T-helper 17 cell (primary cell): Measurements from ENCODE around the gene GP5. TPM values are rescaled to one million over a fixed set of nuclear protein-coding genes. Genes with fewer than 3 reads are reported as not detected.

Experiments
- ATAC-seq: fragments of 150-1000 bp; cut with Tn5 transposase; 2 replicates; pipeline ENCODE4 v1.10.0; 2021; ENCODE audit warnings: mild to moderate bottlenecking, moderate library complexity
- DNase-seq, 3 donors: peaks; one replicate each; pipeline versions ENCODE4 v3.0.0 to v3.0.0-alpha.2; 2020 to 2021
- H3K9me3 ChIP-seq: one replicate; pipeline ENCODE4 v1.7.0; 2013; ENCODE audit warnings: low read length, mild to moderate bottlenecking; ENCODE audit not compliant: control insufficient read depth, poor library complexity, severe bottlenecking
- H3K27ac Mint-ChIP-seq: one replicate; pipeline ENCODE4 v1.8.0; 2022; ENCODE audit warnings: mild to moderate bottlenecking, moderate library complexity, mixed read lengths
- H3K27me3 Mint-ChIP-seq: one replicate; pipeline ENCODE4 v1.8.0; 2022; ENCODE audit warnings: mixed read lengths
- H3K36me3 Mint-ChIP-seq: one replicate; pipeline ENCODE4 v1.8.0; 2022; ENCODE audit warnings: low read depth, mixed read lengths
- H3K4me1 Mint-ChIP-seq: one replicate; pipeline ENCODE4 v1.8.0; 2022; ENCODE audit warnings: mild to moderate bottlenecking, mixed read lengths
- H3K4me3 Mint-ChIP-seq: one replicate; pipeline ENCODE4 v1.8.0; 2022; ENCODE audit warnings: mild to moderate bottlenecking, moderate library complexity, mixed read lengths
- total RNA-seq, 4 donors: library from RNA in 2 of 4; stranded (reverse) in 2 of 4; gene quantifications; one replicate each; pipeline ENCODE4 v1.2.3 and lab custom pipeline; 2022 to 2026

The GP5 gene
- total RNA-seq, 2 donors from 2014 or later, result 4.0 to 6.1 TPM

DNA sequence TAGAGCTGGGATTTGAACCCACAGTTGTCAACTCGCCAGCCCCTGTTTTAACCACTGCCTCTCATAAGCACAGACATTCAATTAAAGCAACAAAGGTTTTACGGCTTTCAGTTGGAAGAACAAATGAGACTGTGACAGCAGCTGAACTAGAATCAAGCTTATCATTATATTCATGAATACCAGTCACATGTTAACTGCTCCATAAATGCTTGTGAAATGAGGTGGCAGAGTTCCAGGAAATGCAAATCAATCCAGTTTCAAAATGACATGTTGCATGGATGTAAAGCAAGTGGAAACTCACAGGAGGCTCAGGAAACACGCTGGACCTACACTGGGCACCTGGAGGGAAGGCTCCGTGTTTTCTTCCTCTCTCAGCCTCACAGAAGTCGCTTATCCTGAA lies 3.9 kb downstream of the GP5 start:
- H3K9me3 ChIP-seq, result no peaks in the 10 kb centered on the region
- peak overlapping the region; percentile 93 for H3K4me3 Mint-ChIP-seq
- H3K36me3 Mint-ChIP-seq, result no peaks in the 10 kb centered on the region
- DNase-seq (no peak), ATAC-seq (no peak)
- no peaks in the 10 kb centered on the region for H3K27me3 Mint-ChIP-seq
- H3K4me1 Mint-ChIP-seq, result peaks cover 40% of the 10 kb centered on the region
- peak overlapping the region; percentile 85 for H3K27ac Mint-ChIP-seq

DNA sequence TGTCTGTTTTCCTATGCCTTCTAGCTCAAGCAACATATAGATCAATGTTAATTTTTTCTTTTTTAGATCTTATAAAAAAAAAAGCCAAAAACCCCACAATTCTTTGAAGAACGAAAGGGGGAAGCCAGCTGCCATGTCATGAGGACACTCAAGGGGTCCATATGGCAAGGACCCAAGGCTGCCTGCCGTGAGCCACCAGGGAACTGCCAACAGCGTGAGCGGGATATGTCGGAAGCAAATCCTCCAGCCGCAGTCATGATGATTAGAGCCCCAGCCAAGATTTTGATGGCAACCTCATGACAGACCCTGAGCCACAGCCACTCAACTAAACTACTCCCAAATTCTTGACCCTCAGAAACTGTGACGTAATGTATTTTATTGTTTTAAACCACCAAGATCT lies 6.5 kb downstream of the GP5 start:
- no peaks in the 10 kb centered on the region for H3K9me3 ChIP-seq
- no peak overlapping the region for H3K4me3 Mint-ChIP-seq
- DNase-seq, result no peak
- H3K27me3 Mint-ChIP-seq, result no peaks in the 10 kb centered on the region
- no peak overlapping the region for H3K27ac Mint-ChIP-seq
- no peak for ATAC-seq
- peaks cover 23% of the 10 kb centered on the region for H3K4me1 Mint-ChIP-seq
- H3K36me3 Mint-ChIP-seq, result no peaks in the 10 kb centered on the region

DNA sequence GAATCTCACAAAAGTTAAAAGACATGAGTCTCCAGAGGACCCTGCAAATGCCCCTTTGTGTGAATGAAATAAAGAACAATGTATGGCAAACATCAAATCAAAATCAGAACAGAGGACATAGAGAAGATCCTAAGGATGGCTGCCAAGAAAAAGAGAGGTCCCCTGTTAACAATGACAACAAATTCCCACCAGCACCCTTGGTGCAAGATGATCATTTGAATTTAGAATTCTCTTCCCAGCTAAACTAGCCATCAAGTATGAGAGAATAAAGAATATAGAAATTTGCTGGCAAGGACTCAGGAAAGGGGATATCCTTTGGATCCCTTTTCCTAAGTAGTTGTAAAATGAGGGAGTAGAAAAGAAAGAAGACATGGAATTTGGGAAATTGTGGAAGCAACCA lies 8.2 kb downstream of the GP5 start:
- H3K9me3 ChIP-seq, result no peaks in the 10 kb centered on the region
- DNase-seq, result no peak
- Mint-ChIP-seq H3K36me3 (no peaks in the 10 kb centered on the region), H3K27me3 (no peaks in the 10 kb centered on the region), H3K27ac (no peak overlapping the region), H3K4me1 (peaks cover 11% of the 10 kb centered on the region), H3K4me3 (no peak overlapping the region)
- no peak for ATAC-seq

DNA sequence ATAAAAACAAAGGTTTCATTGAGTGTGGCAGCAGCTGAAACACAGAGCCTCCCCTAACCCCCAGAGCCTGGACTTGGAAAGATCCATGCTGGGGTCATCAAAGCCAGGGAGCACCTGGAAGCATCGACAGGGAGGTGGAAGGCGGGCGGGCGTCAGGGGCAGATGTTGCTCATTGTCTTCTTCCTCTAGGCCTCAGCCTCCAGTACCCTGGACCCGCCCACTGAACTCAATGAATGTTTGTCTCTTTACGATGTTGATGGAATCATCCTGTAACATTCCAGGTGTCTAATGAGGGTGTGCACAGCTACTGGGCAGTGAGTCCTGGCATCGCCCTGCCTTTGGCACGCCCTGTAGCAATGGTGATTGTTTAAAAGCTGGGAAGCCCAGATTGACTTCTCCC lies 9.8 kb downstream of the GP5 start:
- H3K27ac Mint-ChIP-seq, result no peak overlapping the region
- no peak overlapping the region for H3K4me3 Mint-ChIP-seq
- DNase-seq (no peak), ATAC-seq (no peak)
- H3K4me1 Mint-ChIP-seq, result no peaks in the 10 kb centered on the region
- H3K36me3 Mint-ChIP-seq, result no peaks in the 10 kb centered on the region
- no peaks in the 10 kb centered on the region for H3K9me3 ChIP-seq
- no peaks in the 10 kb centered on the region for H3K27me3 Mint-ChIP-seq

DNA sequence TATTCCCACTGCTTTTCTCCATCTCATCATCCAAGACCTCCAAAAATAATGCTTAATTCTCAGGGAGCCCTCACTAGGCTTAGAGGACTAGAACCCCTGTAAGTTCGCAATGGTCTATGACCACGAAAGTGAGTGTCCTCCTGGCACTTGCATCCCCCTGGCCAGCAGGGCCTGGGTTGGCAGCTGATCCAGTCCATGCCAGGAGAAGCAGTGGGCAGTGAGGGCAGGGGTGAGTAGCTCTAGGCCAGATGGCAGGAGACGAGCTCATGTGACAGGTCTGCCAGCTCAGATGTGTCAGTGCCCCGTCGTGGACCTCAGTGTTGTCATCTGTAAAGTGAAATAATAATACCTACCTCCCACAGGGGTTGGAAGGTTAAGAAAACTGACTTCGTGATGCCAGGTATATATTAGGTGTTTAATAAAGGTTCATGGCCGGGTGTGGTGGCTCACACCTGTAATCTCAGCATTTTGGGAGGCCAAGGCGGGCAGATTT lies 11.1 kb downstream of the GP5 start:
- H3K9me3 ChIP-seq, result no peaks in the 10 kb centered on the region
- peaks cover 2% of the 10 kb centered on the region for H3K4me1 Mint-ChIP-seq
- H3K27me3 Mint-ChIP-seq, result peaks cover 10% of the 10 kb centered on the region
- DNase-seq (no peak), ATAC-seq (no peak)
- H3K4me3 Mint-ChIP-seq, result no peak overlapping the region
- no peak overlapping the region for H3K27ac Mint-ChIP-seq
- H3K36me3 Mint-ChIP-seq, result no peaks in the 10 kb centered on the region

DNA sequence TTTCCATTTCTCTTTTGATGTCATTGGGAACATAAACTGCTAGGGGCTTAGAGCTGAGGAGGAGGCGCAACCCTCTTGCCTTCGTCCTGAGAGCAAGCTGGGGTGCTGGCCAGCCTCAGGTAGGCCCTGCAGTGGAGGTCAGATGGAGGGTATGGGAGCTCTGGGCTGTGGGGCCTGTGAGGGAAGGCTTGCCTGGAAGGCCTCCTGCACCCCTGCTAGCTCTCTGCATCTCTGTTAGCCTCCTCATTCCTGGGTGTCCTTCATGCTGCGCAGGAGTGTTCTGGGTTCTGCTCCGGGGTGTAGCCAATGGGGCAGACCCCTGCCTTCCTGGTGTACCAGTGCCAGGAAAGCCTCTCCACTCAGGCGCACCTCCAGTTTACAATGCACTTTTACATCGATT lies 11.8 kb downstream of the GP5 start:
- Mint-ChIP-seq H3K27me3 (peaks cover 10% of the 10 kb centered on the region), H3K4me3 (no peak overlapping the region), H3K4me1 (peaks cover 4% of the 10 kb centered on the region), H3K36me3 (no peaks in the 10 kb centered on the region), H3K27ac (no peak overlapping the region)
- ATAC-seq (no peak), DNase-seq (no peak)
- H3K9me3 ChIP-seq, result no peaks in the 10 kb centered on the region

DNA sequence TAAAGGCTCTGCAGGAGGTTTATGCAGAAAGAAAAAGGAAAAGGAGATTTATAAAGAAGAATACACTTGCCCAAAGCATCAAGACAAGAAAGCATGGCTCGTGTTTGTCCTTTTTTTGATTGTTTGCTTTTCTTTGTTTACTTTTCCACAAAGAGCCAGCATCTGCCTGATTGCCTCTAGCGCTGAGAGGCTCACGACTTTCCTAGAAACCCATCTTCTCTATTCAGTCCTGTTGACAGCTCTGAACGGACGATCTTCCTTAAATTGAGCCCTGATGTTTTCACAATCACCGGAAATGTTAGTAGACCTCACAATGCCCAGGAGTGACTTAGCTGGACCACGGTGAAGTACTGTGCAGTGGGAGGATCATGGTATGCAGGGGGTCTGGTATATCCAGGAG lies 12.4 kb downstream of the GP5 start:
- H3K27me3 Mint-ChIP-seq, result peaks cover 10% of the 10 kb centered on the region
- H3K4me1 Mint-ChIP-seq, result peaks cover 4% of the 10 kb centered on the region
- H3K4me3 Mint-ChIP-seq, result no peak overlapping the region
- H3K9me3 ChIP-seq, result no peaks in the 10 kb centered on the region
- H3K36me3 Mint-ChIP-seq, result no peaks in the 10 kb centered on the region
- no peak for DNase-seq
- H3K27ac Mint-ChIP-seq, result no peak overlapping the region
- no peak for ATAC-seq

DNA sequence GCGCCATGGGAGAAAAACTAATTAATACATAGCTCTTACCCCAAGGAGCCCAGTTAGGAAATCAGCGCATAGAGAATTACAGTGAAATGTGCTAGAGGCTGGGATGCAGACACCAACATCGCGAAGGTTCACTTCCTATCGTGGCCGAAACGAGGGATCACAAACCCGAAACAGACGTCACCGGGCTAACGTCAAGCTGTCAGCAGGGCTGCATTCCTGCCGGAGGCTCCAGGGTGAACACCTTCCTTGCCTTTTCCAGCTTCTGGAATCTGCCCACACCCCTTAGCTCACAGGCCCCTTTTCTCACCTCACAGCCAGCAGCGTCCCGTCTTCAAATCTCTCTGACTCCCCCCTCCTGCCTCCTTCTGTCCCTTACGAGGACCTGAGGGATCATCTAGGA lies 13.0 kb downstream of the GP5 start:
- no peak for DNase-seq
- Mint-ChIP-seq H3K27me3 (peaks cover 10% of the 10 kb centered on the region), H3K36me3 (no peaks in the 10 kb centered on the region), H3K4me1 (peaks cover 4% of the 10 kb centered on the region), H3K27ac (no peak overlapping the region), H3K4me3 (no peak overlapping the region)
- no peak for ATAC-seq
- no peaks in the 10 kb centered on the region for H3K9me3 ChIP-seq

DNA sequence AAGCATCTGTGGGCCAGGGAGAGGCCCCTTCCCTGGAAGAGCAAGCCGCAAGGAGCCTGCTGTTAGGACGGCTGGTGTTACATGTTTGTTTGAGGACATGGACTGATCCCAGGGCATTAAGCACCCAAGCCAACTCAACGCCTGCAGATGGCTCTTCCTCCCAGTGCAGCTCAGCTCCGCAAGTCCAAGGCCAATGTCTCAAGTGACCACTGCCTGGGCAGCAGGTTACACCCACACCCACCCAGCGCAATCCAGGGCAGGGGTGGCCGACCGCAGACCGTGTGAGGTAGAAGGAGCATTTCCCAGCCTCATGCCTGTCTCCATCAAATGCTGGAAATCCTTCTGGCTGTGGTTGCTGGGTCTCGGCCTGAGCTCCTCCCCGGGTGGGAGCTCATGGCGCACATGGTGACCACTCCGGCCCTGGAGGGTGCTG lies 14.5 kb downstream of the GP5 start:
- Mint-ChIP-seq H3K4me3 (no peak overlapping the region), H3K27me3 (peaks cover 18% of the 10 kb centered on the region), H3K27ac (no peak overlapping the region), H3K36me3 (no peaks in the 10 kb centered on the region), H3K4me1 (peaks cover 4% of the 10 kb centered on the region)
- no peaks in the 10 kb centered on the region for H3K9me3 ChIP-seq
- no peak for ATAC-seq
- no peak for DNase-seq

DNA sequence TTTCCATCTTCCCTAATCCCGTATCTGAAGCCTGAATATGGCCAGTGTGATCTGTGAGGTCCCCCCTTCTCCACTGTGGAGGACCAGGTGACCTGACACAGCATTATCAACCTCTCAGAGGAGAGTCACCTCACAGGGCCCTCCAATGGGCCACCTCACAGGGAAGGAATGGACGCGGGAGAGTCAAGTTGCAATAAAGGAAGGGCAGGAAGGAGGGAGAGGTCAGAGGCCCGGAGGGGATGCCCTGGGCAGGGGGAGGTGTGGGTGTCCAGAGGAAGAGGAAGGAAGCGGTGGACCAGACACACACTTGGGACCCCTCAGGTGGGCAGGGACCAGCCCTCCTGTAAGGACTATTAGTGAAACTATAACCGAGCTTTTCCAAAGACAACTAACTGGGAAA lies 14.9 kb downstream of the GP5 start:
- ATAC-seq (no peak), DNase-seq (no peak)
- H3K36me3 Mint-ChIP-seq, result no peaks in the 10 kb centered on the region
- H3K9me3 ChIP-seq, result no peaks in the 10 kb centered on the region
- H3K27me3 Mint-ChIP-seq, result peaks cover 18% of the 10 kb centered on the region
- H3K4me1 Mint-ChIP-seq, result peaks cover 4% of the 10 kb centered on the region
- H3K4me3 Mint-ChIP-seq, result no peak overlapping the region
- no peak overlapping the region for H3K27ac Mint-ChIP-seq

DNA sequence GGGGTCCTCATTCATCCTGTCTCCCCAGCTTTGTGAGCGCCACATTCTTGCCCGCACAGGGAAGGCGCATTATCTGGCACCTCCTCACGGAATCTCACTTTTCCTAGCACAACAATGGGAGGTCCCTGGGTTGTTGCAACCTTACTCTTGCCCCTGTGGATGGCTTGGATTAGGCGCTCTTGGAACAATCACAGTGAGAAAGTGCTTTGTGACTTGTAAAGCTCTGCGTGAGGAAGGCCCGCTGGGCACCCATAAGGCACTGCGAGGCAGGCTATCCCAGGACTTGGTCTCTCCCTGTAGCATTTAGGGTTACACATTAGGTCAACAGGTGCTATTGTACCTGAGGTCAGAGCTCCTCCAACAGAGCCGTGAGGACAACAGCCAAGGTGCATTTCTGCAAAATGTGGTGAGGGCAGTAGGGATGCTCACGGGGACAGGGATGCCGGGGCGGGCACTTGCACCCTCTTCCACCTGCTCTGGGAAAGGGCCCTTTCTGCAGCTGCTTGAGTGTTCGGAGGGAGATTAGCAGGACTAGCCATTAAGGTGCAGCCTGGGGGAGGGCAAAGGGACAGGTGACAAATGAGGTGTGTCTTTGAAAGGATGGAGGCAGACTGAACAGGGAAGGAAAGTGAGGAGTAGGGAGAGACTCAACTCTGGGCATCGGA lies 15.7 kb downstream of the GP5 start:
- ATAC-seq, result no peak
- H3K4me3 Mint-ChIP-seq, result no peak overlapping the region
- H3K4me1 Mint-ChIP-seq, result peaks cover 4% of the 10 kb centered on the region
- H3K9me3 ChIP-seq, result no peaks in the 10 kb centered on the region
- no peak for DNase-seq
- H3K27me3 Mint-ChIP-seq, result peaks cover 22% of the 10 kb centered on the region
- no peak overlapping the region for H3K27ac Mint-ChIP-seq
- peaks cover 2% of the 10 kb centered on the region for H3K36me3 Mint-ChIP-seq

DNA sequence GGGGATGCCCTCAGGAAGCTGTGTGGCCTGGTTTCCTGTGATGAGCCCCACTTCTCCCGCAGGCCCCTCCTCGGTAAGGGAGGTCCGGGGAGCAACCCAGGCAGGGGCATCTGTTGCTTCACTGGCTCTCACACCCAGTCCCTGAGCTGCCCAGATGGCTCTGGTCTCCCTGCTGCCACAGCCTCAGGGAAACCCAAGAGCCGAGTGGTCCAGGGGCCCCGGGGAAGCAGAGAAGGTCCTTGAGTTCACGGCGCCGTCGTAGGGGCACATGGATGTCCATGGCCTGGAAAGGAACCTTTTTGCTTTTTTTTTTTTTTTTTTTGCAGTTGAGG lies 16.2 kb downstream of the GP5 start:
- DNase-seq (no peak), ATAC-seq (no peak)
- no peak overlapping the region for H3K27ac Mint-ChIP-seq
- H3K27me3 Mint-ChIP-seq, result peaks cover 25% of the 10 kb centered on the region
- H3K36me3 Mint-ChIP-seq, result peaks cover 2% of the 10 kb centered on the region
- no peaks in the 10 kb centered on the region for H3K9me3 ChIP-seq
- no peak overlapping the region for H3K4me3 Mint-ChIP-seq
- H3K4me1 Mint-ChIP-seq, result peaks cover 4% of the 10 kb centered on the region

DNA sequence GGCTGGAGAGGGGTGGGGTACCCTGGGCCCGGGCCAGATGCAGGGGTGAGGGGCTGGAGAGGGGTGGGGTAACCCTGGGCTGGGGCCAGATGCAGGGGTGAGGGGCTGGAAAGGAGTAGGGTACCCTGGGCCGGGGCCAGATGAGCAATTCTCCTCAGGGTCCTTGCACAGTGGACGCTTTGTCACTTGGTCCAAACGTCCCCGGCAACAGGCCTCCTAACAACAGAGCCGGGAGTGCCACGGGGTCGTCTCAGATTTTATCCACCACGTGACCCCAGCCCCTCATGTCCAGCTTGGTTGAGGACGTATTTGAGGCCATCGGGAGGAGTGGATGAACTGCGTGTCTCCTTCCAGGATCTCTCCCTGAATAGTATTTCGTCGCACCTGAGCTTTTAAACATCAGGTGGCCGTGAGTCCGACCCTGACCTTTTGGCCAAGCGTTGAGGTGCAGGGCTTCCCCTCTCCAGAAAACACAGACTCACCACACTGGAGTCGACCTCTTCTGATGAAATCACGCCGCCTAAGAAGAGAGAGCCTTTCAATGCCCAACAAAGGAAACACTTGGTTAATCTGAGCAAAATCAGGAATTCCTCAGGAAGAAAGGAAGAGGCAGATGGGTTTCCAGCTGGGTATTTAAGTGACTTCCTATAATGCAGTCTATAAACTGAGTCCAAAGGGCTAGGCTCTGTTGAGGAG lies 16.7 kb downstream of the GP5 start:
- DNase-seq (no peak), ATAC-seq (no peak)
- peaks cover 25% of the 10 kb centered on the region for H3K27me3 Mint-ChIP-seq
- H3K36me3 Mint-ChIP-seq, result peaks cover 2% of the 10 kb centered on the region
- no peaks in the 10 kb centered on the region for H3K9me3 ChIP-seq
- peaks cover 4% of the 10 kb centered on the region for H3K4me1 Mint-ChIP-seq
- no peak overlapping the region for H3K4me3 Mint-ChIP-seq
- no peak overlapping the region for H3K27ac Mint-ChIP-seq

DNA sequence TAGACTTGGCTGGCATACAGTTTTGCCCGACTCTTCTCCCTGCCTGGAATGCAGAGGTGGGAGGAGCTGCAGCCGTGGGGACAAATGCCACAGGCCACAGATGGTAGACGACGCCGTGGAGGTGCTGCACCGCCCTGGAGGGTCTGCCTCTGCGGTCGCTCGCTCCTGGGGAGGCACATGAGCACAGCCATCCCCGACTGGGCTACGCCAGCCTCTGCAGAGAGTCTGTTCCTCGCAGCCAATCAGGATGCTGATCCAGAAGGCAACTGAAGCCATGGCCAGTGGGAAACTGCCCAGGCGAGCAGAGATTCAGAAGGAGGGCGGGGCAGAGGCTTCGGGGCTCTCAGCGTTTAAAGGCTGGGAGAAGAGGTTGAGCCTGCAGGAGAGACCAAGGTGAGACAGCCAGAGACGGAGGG lies 17.6 kb downstream of the GP5 start:
- no peak for DNase-seq
- H3K9me3 ChIP-seq, result no peaks in the 10 kb centered on the region
- no peak overlapping the region for H3K27ac Mint-ChIP-seq
- no peak overlapping the region for H3K4me3 Mint-ChIP-seq
- H3K36me3 Mint-ChIP-seq, result peaks cover 2% of the 10 kb centered on the region
- peaks cover 32% of the 10 kb centered on the region for H3K27me3 Mint-ChIP-seq
- no peak for ATAC-seq
- H3K4me1 Mint-ChIP-seq, result peaks cover 4% of the 10 kb centered on the region
